ENCODE data around the gene CCDC93. TPM values are rescaled to one million over a fixed set of nuclear protein-coding genes. Genes with fewer than 3 reads are reported as not detected.

The CCDC93 gene
- total RNA-seq, 1 donor = 40.5 TPM

DNA sequence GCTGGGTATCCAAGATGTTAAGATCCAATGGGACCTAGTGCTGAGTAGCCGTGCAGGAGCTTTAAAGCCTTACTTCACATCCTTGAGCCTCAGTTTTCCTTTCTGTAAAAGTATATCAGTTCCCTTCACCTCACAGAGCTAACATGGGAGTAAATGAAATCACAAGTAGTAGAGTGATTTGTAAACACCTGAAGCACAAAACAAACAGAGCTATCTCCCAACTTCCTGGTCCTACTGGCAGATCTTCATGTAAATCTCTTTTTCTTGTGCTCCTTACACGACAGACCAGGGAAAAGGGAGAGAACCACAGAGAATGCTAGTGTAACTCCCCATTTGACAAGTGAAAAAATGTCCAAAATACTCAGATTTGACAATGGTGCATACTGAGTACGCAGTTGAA, 17.3 kb downstream of the CCDC93 start:
- Histone ChIP-seq H3K36me3 (ENCODE audit: insufficient read depth, low read length) (peaks cover 63% of the 10 kb centered on the region), H3K4me1 (ENCODE audit: insufficient read depth, low read length) (no peaks in the 10 kb centered on the region), H4K20me1 (ENCODE audit: insufficient read depth, low read length) (no peaks in the 10 kb centered on the region), H2AFZ (ENCODE audit: low read length) (no peak overlapping the region), H3K79me2 (ENCODE audit: insufficient read depth, low read length) (no peaks in the 10 kb centered on the region), H3K9me3 (ENCODE audit: low read depth, low read length) (no peaks in the 10 kb centered on the region), H3K27ac (ENCODE audit: low read depth, low read length) (no peak overlapping the region), H3K4me2 (ENCODE audit: insufficient read depth, low read length) (no peak overlapping the region), H3K4me3 (ENCODE audit: insufficient read depth, low read length) (no peak overlapping the region), H3K27me3 (ENCODE audit: insufficient read depth, low read length) (no peaks in the 10 kb centered on the region)
- TF ChIP-seq, protein P1, sequence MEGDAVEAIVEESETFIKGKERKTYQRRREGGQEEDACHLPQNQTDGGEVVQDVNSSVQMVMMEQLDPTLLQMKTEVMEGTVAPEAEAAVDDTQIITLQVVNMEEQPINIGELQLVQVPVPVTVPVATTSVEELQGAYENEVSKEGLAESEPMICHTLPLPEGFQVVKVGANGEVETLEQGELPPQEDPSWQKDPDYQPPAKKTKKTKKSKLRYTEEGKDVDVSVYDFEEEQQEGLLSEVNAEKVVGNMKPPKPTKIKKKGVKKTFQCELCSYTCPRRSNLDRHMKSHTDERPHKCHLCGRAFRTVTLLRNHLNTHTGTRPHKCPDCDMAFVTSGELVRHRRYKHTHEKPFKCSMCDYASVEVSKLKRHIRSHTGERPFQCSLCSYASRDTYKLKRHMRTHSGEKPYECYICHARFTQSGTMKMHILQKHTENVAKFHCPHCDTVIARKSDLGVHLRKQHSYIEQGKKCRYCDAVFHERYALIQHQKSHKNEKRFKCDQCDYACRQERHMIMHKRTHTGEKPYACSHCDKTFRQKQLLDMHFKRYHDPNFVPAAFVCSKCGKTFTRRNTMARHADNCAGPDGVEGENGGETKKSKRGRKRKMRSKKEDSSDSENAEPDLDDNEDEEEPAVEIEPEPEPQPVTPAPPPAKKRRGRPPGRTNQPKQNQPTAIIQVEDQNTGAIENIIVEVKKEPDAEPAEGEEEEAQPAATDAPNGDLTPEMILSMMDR (IDR thresholded peaks at IDR 0.05; ENCODE audit: extremely low read depth, low read depth, low read length) = no peak
- DNase-seq (ENCODE audit: insufficient read length, low spot score, missing footprints) = no peak

DNA sequence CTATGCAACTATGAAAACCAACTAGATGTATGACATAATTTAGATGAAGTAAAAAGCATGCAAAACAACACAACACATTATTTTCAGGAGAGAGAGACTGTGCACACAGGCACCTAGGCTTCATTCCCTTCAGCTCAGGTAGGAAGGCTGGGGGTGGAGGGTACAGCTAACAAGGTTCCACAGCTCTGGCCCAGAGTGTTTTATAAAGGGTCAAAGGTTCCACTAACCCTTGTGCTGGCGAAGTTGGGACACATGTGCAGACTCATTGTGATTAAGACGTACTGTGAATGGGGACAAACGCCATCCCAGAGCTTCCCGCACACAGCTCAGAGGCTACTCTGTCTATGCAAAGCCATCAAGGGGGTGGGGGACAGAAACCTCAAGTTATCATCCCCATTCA, 19.1 kb downstream of the CCDC93 start:
- Histone ChIP-seq H3K4me3 (ENCODE audit: insufficient read depth, low read length) (no peak overlapping the region), H3K36me3 (ENCODE audit: insufficient read depth, low read length) (peaks cover 59% of the 10 kb centered on the region), H3K9me3 (ENCODE audit: low read depth, low read length) (no peaks in the 10 kb centered on the region), H3K4me1 (ENCODE audit: insufficient read depth, low read length) (no peaks in the 10 kb centered on the region), H3K27me3 (ENCODE audit: insufficient read depth, low read length) (no peaks in the 10 kb centered on the region), H3K79me2 (ENCODE audit: insufficient read depth, low read length) (no peaks in the 10 kb centered on the region), H3K27ac (ENCODE audit: low read depth, low read length) (no peak overlapping the region), H3K4me2 (ENCODE audit: insufficient read depth, low read length) (no peak overlapping the region), H2AFZ (ENCODE audit: low read length) (no peak overlapping the region), H4K20me1 (ENCODE audit: insufficient read depth, low read length) (no peaks in the 10 kb centered on the region)
- no peak for DNase-seq (ENCODE audit: insufficient read length, low spot score, missing footprints)
- TF ChIP-seq, protein P1 (IDR thresholded peaks at IDR 0.05; ENCODE audit: extremely low read depth, low read depth, low read length) = no peak

DNA sequence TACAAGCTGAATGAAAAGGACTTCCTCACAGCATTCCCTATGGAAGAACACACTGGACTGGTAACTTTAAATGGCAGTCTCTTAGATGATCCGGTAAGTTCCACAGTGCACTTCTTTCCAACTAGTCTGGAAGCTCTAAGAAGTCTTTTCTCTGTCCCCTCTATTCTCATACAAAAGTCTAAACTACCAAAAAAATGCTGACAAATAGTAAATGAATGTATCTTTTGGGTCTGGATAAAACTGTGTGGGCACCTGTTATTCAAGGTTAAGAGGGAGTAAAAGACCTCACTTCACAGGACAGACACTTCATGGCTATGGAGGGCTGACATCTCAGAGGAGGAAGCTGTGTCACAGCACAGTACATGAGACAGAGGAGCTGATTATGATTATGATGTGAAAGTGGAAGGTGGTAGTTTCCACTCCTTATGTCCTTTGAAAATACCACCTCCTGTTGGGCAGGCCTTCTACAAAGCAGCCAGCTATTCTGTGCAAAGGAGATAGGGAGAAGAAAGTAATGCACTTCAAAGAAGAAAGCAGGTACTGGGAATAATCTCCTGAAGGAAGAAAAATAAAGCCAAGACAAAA, 23.9 kb downstream of the CCDC93 start:
- TF ChIP-seq, protein P1 (IDR thresholded peaks at IDR 0.05; ENCODE audit: extremely low read depth, low read depth, low read length) = no peak
- Histone ChIP-seq H2AFZ (ENCODE audit: low read length) (no peak overlapping the region), H3K4me2 (ENCODE audit: insufficient read depth, low read length) (no peak overlapping the region), H3K27me3 (ENCODE audit: insufficient read depth, low read length) (no peaks in the 10 kb centered on the region), H3K4me1 (ENCODE audit: insufficient read depth, low read length) (no peaks in the 10 kb centered on the region), H3K79me2 (ENCODE audit: insufficient read depth, low read length) (no peaks in the 10 kb centered on the region), H3K36me3 (ENCODE audit: insufficient read depth, low read length) (peaks cover 32% of the 10 kb centered on the region), H4K20me1 (ENCODE audit: insufficient read depth, low read length) (no peaks in the 10 kb centered on the region), H3K9me3 (ENCODE audit: low read depth, low read length) (no peaks in the 10 kb centered on the region), H3K27ac (ENCODE audit: low read depth, low read length) (no peak overlapping the region), H3K4me3 (ENCODE audit: insufficient read depth, low read length) (no peak overlapping the region)
- no peak for DNase-seq (ENCODE audit: insufficient read length, low spot score, missing footprints)

DNA sequence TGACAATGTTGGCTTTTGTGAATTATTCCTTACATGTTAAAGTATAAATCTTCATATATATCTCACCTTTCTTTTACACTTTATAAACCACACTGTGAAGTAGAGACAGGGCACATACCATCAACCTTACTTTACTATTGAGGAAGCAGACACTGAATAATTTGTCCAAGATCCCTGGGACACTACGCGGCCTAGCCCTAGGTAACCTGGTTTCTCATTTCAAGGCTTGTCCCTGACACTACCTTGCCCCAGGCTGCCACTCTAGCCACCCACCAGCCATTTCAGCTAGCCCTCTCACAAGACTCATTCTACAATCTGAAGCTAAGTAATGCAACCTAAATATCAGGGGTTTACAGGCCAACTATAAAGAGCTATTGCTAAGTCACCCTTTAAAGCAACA, 26.7 kb downstream of the CCDC93 start:
- H3K4me2 ChIP-seq (ENCODE audit: insufficient read depth, low read length) = no peak overlapping the region
- no peaks in the 10 kb centered on the region for H4K20me1 ChIP-seq (ENCODE audit: insufficient read depth, low read length)
- H3K36me3 ChIP-seq (ENCODE audit: insufficient read depth, low read length) = peaks cover 19% of the 10 kb centered on the region
- peaks cover 9% of the 10 kb centered on the region for H3K4me1 ChIP-seq (ENCODE audit: insufficient read depth, low read length)
- DNase-seq (ENCODE audit: insufficient read length, low spot score, missing footprints) = no peak
- H3K9me3 ChIP-seq (ENCODE audit: low read depth, low read length) = no peaks in the 10 kb centered on the region
- no peaks in the 10 kb centered on the region for H3K79me2 ChIP-seq (ENCODE audit: insufficient read depth, low read length)
- H2AFZ ChIP-seq (ENCODE audit: low read length) = no peak overlapping the region
- H3K27ac ChIP-seq (ENCODE audit: low read depth, low read length) = no peak overlapping the region
- no peaks in the 10 kb centered on the region for H3K27me3 ChIP-seq (ENCODE audit: insufficient read depth, low read length)
- TF ChIP-seq, protein P1 (IDR thresholded peaks at IDR 0.05; ENCODE audit: extremely low read depth, low read depth, low read length) = no peak
- H3K4me3 ChIP-seq (ENCODE audit: insufficient read depth, low read length) = no peak overlapping the region

All from osteoblast (primary cell).